ENCODE results near the gene KHDRBS2. TPM values are rescaled to one million over a fixed set of nuclear protein-coding genes. Genes with fewer than 3 reads are reported as not detected.

KHDRBS2 gene
- polyA plus RNA-seq, 1 of the 3 experiments (the other 2 are of a cell fraction): not detected

DNA sequence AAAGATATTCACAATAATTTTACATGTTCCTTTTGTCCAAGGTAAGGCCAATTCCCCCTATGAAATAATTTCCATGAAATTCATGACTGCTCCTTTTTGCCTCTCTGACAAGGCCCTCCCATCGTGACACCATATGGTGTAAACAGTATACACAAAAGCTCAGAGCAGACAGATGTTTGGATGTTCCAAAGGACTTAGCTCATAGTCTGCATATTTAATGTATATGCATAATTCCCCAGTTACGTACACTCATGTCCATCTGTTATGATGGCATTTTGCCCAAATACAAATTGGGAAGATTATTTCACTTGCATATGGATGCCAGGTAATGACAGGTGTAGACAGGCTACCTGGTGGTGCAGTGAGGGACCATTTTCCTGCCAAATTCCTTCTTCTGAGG, 376.5 kb downstream of the KHDRBS2 start:
- no peak overlapping the region for H3K9ac ChIP-seq
- H3F3A ChIP-seq (replicated peaks; ENCODE audit: insufficient read depth): no peaks in the 10 kb centered on the region
- H3K27ac ChIP-seq (ENCODE audit: low read depth in 2 of 2, low read length in 1 of 2): no peak overlapping the region
- H3K9me3 ChIP-seq: no peaks in the 10 kb centered on the region
- H3K79me2 ChIP-seq (ENCODE audit: insufficient read depth): no peaks in the 10 kb centered on the region
- H3K27me3 ChIP-seq (ENCODE audit: insufficient read depth): no peaks in the 10 kb centered on the region
- no peak overlapping the region for H2AFZ ChIP-seq (ENCODE audit: low read depth)
- H3K4me1 ChIP-seq (ENCODE audit: control insufficient read depth in 1 of 2, insufficient read depth in 2 of 2, low read depth in 1 of 2, low read length in 1 of 2): no peaks in the 10 kb centered on the region
- no peak for DNase-seq
- 0% methylated on average over 2 of the region's 2 CpGs for WGBS (ENCODE audit: low lambda C conversion rate)
- H4K20me1 ChIP-seq (ENCODE audit: insufficient read depth): no peaks in the 10 kb centered on the region
- no peak overlapping the region for H3K4me2 ChIP-seq
- H3K4me3 ChIP-seq (ENCODE audit: low read depth in 2 of 2, low read length in 1 of 2): no peak overlapping the region
- ChIA-PET POLR2A (no interaction called here), CTCF (interaction anchor here (0.8 kb wide), 1 partner anchor 1363 kb away, joined by 3 read pairs; no protein-coding TSS in a partner anchor)
- no peaks in the 10 kb centered on the region for H3K36me3 ChIP-seq (replicated peaks in 1 of 2; ENCODE audit: control insufficient read depth in 1 of 2, insufficient read depth in 2 of 2, low read length in 1 of 2)
- TF ChIP-seq TEAD4 (IDR thresholded peaks at IDR 0.05; ENCODE audit: borderline replicate concordance, insufficient read depth) (no peak), TAF1 (IDR thresholded peaks at IDR 0.05; ENCODE audit: borderline replicate concordance, low read depth, low read length) (no peak), POLR2AphosphoS5 (IDR thresholded peaks at IDR 0.05; ENCODE audit: low read depth, low read length) (no peak)
- TF ChIP-seq, protein P1, sequence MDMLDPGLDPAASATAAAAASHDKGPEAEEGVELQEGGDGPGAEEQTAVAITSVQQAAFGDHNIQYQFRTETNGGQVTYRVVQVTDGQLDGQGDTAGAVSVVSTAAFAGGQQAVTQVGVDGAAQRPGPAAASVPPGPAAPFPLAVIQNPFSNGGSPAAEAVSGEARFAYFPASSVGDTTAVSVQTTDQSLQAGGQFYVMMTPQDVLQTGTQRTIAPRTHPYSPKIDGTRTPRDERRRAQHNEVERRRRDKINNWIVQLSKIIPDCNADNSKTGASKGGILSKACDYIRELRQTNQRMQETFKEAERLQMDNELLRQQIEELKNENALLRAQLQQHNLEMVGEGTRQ (IDR thresholded peaks at IDR 0.05; ENCODE audit: borderline replicate concordance, low read depth, low read length): no peak
- H3K9me2 ChIP-seq: no peaks in the 10 kb centered on the region

DNA sequence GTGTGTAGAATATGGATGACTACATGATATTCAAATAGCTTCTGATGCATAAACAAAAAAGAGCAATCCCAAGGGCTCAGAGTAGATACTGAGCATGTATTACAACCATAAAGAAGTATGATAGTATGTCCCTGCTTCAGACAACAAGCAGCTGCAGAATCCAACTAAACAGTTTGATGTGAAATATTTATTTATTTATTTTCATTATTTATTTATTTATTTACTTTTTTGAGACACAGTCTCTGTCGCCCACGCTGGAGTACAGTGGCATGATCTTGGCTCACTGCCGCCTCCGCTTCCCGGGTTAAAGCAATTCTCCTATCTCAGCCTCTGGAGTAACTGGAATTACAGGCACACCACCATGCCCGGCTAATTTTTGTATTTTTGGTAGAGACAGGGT, 384.3 kb downstream of the KHDRBS2 start:
- Histone ChIP-seq H3K9ac (no peak overlapping the region), H3K27ac (ENCODE audit: low read depth in 2 of 2, low read length in 1 of 2) (no peak overlapping the region), H3K9me3 (no peaks in the 10 kb centered on the region), H3K4me3 (ENCODE audit: low read depth in 2 of 2, low read length in 1 of 2) (no peak overlapping the region), H4K20me1 (ENCODE audit: insufficient read depth) (no peaks in the 10 kb centered on the region), H3K9me2 (no peaks in the 10 kb centered on the region), H2AFZ (ENCODE audit: low read depth) (no peak overlapping the region), H3F3A (replicated peaks; ENCODE audit: insufficient read depth) (no peaks in the 10 kb centered on the region), H3K4me1 (ENCODE audit: control insufficient read depth in 1 of 2, insufficient read depth in 2 of 2, low read depth in 1 of 2, low read length in 1 of 2) (no peaks in the 10 kb centered on the region), H3K36me3 (replicated peaks in 1 of 2; ENCODE audit: control insufficient read depth in 1 of 2, insufficient read depth in 2 of 2, low read length in 1 of 2) (no peaks in the 10 kb centered on the region), H3K79me2 (ENCODE audit: insufficient read depth) (no peaks in the 10 kb centered on the region), H3K4me2 (no peak overlapping the region), H3K27me3 (ENCODE audit: insufficient read depth) (no peaks in the 10 kb centered on the region)
- 47% methylated on average over 6 of the region's 6 CpGs for WGBS (ENCODE audit: low lambda C conversion rate)
- DNase-seq: no peak
- no peak for TF ChIP-seq TAF1 (IDR thresholded peaks at IDR 0.05; ENCODE audit: borderline replicate concordance, low read depth, low read length)
- no peak for TF ChIP-seq JUND (IDR thresholded peaks at IDR 0.05)
- TF ChIP-seq, protein P2, sequence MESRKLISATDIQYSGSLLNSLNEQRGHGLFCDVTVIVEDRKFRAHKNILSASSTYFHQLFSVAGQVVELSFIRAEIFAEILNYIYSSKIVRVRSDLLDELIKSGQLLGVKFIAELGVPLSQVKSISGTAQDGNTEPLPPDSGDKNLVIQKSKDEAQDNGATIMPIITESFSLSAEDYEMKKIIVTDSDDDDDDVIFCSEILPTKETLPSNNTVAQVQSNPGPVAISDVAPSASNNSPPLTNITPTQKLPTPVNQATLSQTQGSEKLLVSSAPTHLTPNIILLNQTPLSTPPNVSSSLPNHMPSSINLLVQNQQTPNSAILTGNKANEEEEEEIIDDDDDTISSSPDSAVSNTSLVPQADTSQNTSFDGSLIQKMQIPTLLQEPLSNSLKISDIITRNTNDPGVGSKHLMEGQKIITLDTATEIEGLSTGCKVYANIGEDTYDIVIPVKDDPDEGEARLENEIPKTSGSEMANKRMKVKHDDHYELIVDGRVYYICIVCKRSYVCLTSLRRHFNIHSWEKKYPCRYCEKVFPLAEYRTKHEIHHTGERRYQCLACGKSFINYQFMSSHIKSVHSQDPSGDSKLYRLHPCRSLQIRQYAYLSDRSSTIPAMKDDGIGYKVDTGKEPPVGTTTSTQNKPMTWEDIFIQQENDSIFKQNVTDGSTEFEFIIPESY (IDR thresholded peaks at IDR 0.05; ENCODE audit: borderline replicate concordance, low read depth): no peak
- no peak for TF ChIP-seq GATA2 (CRISPR knock-in tag; IDR thresholded peaks at IDR 0.05)
- no peak for TF ChIP-seq POLR2AphosphoS5 (IDR thresholded peaks at IDR 0.05; ENCODE audit: low read depth, low read length)
- TF ChIP-seq SIN3A (IDR thresholded peaks at IDR 0.05; ENCODE audit: borderline replicate concordance, low read depth, low read length): no peak
- TF ChIP-seq RXRA (IDR thresholded peaks at IDR 0.05; ENCODE audit: borderline replicate concordance, low read depth): no peak
- TF ChIP-seq, protein P3, sequence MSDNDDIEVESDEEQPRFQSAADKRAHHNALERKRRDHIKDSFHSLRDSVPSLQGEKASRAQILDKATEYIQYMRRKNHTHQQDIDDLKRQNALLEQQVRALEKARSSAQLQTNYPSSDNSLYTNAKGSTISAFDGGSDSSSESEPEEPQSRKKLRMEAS (IDR thresholded peaks at IDR 0.05; ENCODE audit: low read depth): no peak
- TF ChIP-seq FOXM1 (IDR thresholded peaks at IDR 0.05; ENCODE audit: low read depth): no peak
- TF ChIP-seq FOXJ3 (CRISPR knock-in tag; IDR thresholded peaks at IDR 0.05): no peak
- no peak for TF ChIP-seq ELF1 (IDR thresholded peaks at IDR 0.05)
- TF ChIP-seq YY1 (IDR thresholded peaks at IDR 0.05; ENCODE audit: low read depth): no peak
- no peak for TF ChIP-seq NFIC (IDR thresholded peaks at IDR 0.05; ENCODE audit: borderline replicate concordance)
- TF ChIP-seq, protein P4, sequence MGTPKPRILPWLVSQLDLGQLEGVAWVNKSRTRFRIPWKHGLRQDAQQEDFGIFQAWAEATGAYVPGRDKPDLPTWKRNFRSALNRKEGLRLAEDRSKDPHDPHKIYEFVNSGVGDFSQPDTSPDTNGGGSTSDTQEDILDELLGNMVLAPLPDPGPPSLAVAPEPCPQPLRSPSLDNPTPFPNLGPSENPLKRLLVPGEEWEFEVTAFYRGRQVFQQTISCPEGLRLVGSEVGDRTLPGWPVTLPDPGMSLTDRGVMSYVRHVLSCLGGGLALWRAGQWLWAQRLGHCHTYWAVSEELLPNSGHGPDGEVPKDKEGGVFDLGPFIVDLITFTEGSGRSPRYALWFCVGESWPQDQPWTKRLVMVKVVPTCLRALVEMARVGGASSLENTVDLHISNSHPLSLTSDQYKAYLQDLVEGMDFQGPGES (IDR thresholded peaks at IDR 0.05; ENCODE audit: low read depth, low read length): no peak
- TF ChIP-seq, protein P5, sequence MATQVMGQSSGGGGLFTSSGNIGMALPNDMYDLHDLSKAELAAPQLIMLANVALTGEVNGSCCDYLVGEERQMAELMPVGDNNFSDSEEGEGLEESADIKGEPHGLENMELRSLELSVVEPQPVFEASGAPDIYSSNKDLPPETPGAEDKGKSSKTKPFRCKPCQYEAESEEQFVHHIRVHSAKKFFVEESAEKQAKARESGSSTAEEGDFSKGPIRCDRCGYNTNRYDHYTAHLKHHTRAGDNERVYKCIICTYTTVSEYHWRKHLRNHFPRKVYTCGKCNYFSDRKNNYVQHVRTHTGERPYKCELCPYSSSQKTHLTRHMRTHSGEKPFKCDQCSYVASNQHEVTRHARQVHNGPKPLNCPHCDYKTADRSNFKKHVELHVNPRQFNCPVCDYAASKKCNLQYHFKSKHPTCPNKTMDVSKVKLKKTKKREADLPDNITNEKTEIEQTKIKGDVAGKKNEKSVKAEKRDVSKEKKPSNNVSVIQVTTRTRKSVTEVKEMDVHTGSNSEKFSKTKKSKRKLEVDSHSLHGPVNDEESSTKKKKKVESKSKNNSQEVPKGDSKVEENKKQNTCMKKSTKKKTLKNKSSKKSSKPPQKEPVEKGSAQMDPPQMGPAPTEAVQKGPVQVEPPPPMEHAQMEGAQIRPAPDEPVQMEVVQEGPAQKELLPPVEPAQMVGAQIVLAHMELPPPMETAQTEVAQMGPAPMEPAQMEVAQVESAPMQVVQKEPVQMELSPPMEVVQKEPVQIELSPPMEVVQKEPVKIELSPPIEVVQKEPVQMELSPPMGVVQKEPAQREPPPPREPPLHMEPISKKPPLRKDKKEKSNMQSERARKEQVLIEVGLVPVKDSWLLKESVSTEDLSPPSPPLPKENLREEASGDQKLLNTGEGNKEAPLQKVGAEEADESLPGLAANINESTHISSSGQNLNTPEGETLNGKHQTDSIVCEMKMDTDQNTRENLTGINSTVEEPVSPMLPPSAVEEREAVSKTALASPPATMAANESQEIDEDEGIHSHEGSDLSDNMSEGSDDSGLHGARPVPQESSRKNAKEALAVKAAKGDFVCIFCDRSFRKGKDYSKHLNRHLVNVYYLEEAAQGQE (IDR thresholded peaks at IDR 0.05; ENCODE audit: low read depth, low read length): no peak
- POLR2A ChIA-PET: no interaction called here
- CTCF ChIA-PET: no interaction called here

All from SK-N-SH (cell line).